ENCODE data around the gene PHAF1. TPM values are rescaled to one million over a fixed set of nuclear protein-coding genes. Genes with fewer than 3 reads are reported as not detected.

Gene PHAF1
- total RNA-seq, 5 donors from 2014 or later (not counting 1 experiment from before 2014, with no cell fraction given): 19.4 to 23.0 (median 20.1) TPM

- Histone ChIP-seq H3K4me1 (ENCODE audit: control insufficient read depth in 1 of 2, extremely low read depth in 1 of 2, insufficient read depth in 2 of 2, low read length in 2 of 2) (peaks cover 17 to 74% of the 10 kb centered on the region in 2 experiments), H3K27me3 (replicated peaks in 1 of 2; ENCODE audit: control insufficient read depth in 2 of 2, extremely low read depth in 1 of 2, insufficient read depth in 2 of 2, low read length in 1 of 2) (peaks cover 0 to 10% of the 10 kb centered on the region in 2 experiments), H3K4me3 (ENCODE audit: control insufficient read depth in 1 of 2, extremely low read depth in 1 of 2, low read length in 1 of 2) (no peak overlapping the region), H3K36me3 (ENCODE audit: control insufficient read depth in 2 of 2, extremely low read depth in 1 of 2, insufficient read depth in 1 of 2, low read length in 1 of 2) (peaks cover 0 to 3% of the 10 kb centered on the region in 2 donors), H3K9me3 (no peaks in the 10 kb centered on the region), H3K27ac (ENCODE audit: low read length) (peak overlapping the region; percentile 98)
- Mint-ChIP-seq H3K27ac (peak overlapping the region; percentile 97 to 100), H3K4me1 (peaks cover 60 to 66% (median 66%) of the 10 kb centered on the region in 3 donors), H3K27me3 (peaks cover 0 to 4% of the 10 kb centered on the region in 2 donors), H3K9me3 (no peaks in the 10 kb centered on the region), H3K36me3 (peaks cover 6% of the 10 kb centered on the region), H3K4me3 (peak overlapping the region in 2 of 3 donors; percentile 14 to 87)
- ChIA-PET CTCF (interaction anchor here in 1 of 2 donors (1.4 to 1.6 kb wide), 3 partner anchors 91 to 143 kb away, joined by 3 to 10 read pairs (median 8); partner anchors contain the start of gene FHOD1), POLR2A (interaction anchor here in 1 of 2 donors (0.5 kb wide), 1 partner anchor 535 kb away, joined by 6 read pairs; no protein-coding TSS in a partner anchor)
- ATAC-seq (replicated peaks in 1 of 4) (no peak), DNase-seq (no peak)
- 87% methylated on average over 14 of the region's 15 CpGs for WGBS (ENCODE audit: insufficient coverage)
Observed at GRCh38 chr16:67156143-67156844, 46.6 kb downstream of the PHAF1 start.

- peak overlapping the region; percentile 98 for H3K27ac ChIP-seq (ENCODE audit: low read length)
- CTCF ChIA-PET: interaction anchor here (0.5 to 1.6 kb wide), 8 partner anchors 11 to 182 kb away, joined by 3 to 8 read pairs (median 3); partner anchors contain the start of gene FHOD1 (in 1 of the 2)
- Mint-ChIP-seq H3K4me1 (peaks cover 58 to 68% (median 64%) of the 10 kb centered on the region in 3 donors), H3K36me3 (peaks cover 6% of the 10 kb centered on the region), H3K4me3 (peak overlapping the region; percentile 87 to 93 (median 92)), H3K27ac (peak overlapping the region; percentile 97 to 100), H3K27me3 (peaks cover 4 to 6% of the 10 kb centered on the region in 2 donors), H3K9me3 (no peaks in the 10 kb centered on the region)
- H3K27me3 ChIP-seq (replicated peaks in 1 of 2; ENCODE audit: control insufficient read depth in 2 of 2, extremely low read depth in 1 of 2, insufficient read depth in 2 of 2, low read length in 1 of 2): peaks cover 3 to 19% of the 10 kb centered on the region in 2 experiments
- no peak for ATAC-seq (replicated peaks in 1 of 4)
- no peak for DNase-seq
- peaks cover 21 to 76% of the 10 kb centered on the region in 2 experiments for H3K4me1 ChIP-seq (ENCODE audit: control insufficient read depth in 1 of 2, extremely low read depth in 1 of 2, insufficient read depth in 2 of 2, low read length in 2 of 2)
- WGBS (ENCODE audit: insufficient coverage): 89% methylated on average over 6 of the region's 7 CpGs
- H3K36me3 ChIP-seq (ENCODE audit: control insufficient read depth in 2 of 2, extremely low read depth in 1 of 2, insufficient read depth in 1 of 2, low read length in 1 of 2): peaks cover 0 to 3% of the 10 kb centered on the region in 2 donors
- H3K4me3 ChIP-seq (ENCODE audit: control insufficient read depth in 1 of 2, extremely low read depth in 1 of 2, low read length in 1 of 2): no peak overlapping the region
- H3K9me3 ChIP-seq: no peaks in the 10 kb centered on the region
- POLR2A ChIA-PET: interaction anchor here (0.5 to 0.8 kb wide), 2 partner anchors 87 to 176 kb away, joined by 3 to 4 read pairs; no protein-coding TSS in a partner anchor
Observed at GRCh38 chr16:67157106-67157748, 47.5 kb downstream of the PHAF1 start.

GRCh38 chr16:67157892-67158635 lies 48.3 kb downstream of the PHAF1 start:
- Histone ChIP-seq H3K27ac (ENCODE audit: low read length) (peak overlapping the region; percentile 98), H3K4me1 (ENCODE audit: control insufficient read depth in 1 of 2, extremely low read depth in 1 of 2, insufficient read depth in 2 of 2, low read length in 2 of 2) (peaks cover 26 to 84% of the 10 kb centered on the region in 2 experiments), H3K9me3 (no peaks in the 10 kb centered on the region), H3K36me3 (ENCODE audit: control insufficient read depth in 2 of 2, extremely low read depth in 1 of 2, insufficient read depth in 1 of 2, low read length in 1 of 2) (peaks cover 0 to 3% of the 10 kb centered on the region in 2 donors), H3K27me3 (replicated peaks in 1 of 2; ENCODE audit: control insufficient read depth in 2 of 2, extremely low read depth in 1 of 2, insufficient read depth in 2 of 2, low read length in 1 of 2) (peaks cover 6 to 28% of the 10 kb centered on the region in 2 experiments), H3K4me3 (ENCODE audit: control insufficient read depth in 1 of 2, extremely low read depth in 1 of 2, low read length in 1 of 2) (peak overlapping the region in 1 of 2 donors; percentile 96)
- peaks cover 53 to 68% (median 62%) of the 10 kb centered on the region in 3 donors for H3K4me1 Mint-ChIP-seq
- ATAC-seq (replicated peaks in 1 of 4) (peak in 1 of 4 experiments; percentile 4), DNase-seq (peak in 1 of 35 experiments; percentile 61)
- WGBS (ENCODE audit: insufficient coverage): 61% methylated on average over 2 of the region's 7 CpGs
- ChIA-PET POLR2A (interaction anchor here in 1 of 2 donors (0.8 kb wide), 1 partner anchor 86 kb away, joined by 4 read pairs; no protein-coding TSS in a partner anchor), CTCF (interaction anchor here (0.5 to 1.6 kb wide), 9 partner anchors 10 to 183 kb away, joined by 3 to 8 read pairs (median 3); partner anchors contain the start of gene FHOD1 (in 1 of the 2))
- no peaks in the 10 kb centered on the region for H3K9me3 Mint-ChIP-seq
- peak overlapping the region; percentile 97 to 100 for H3K27ac Mint-ChIP-seq
- H3K27me3 Mint-ChIP-seq: peaks cover 8 to 10% of the 10 kb centered on the region in 2 donors
- H3K4me3 Mint-ChIP-seq: peak overlapping the region; percentile 87 to 93 (median 92)
- H3K36me3 Mint-ChIP-seq: peaks cover 6% of the 10 kb centered on the region

- peaks cover 28 to 93% of the 10 kb centered on the region in 2 experiments for H3K4me1 ChIP-seq (ENCODE audit: control insufficient read depth in 1 of 2, extremely low read depth in 1 of 2, insufficient read depth in 2 of 2, low read length in 2 of 2)
- peaks cover 6 to 35% of the 10 kb centered on the region in 2 experiments for H3K27me3 ChIP-seq (replicated peaks in 1 of 2; ENCODE audit: control insufficient read depth in 2 of 2, extremely low read depth in 1 of 2, insufficient read depth in 2 of 2, low read length in 1 of 2)
- H3K27me3 Mint-ChIP-seq: peaks cover 10 to 11% of the 10 kb centered on the region in 2 donors
- ChIA-PET POLR2A (interaction anchor here in 1 of 2 donors (0.5 kb wide), 1 partner anchor 137 kb away, joined by 6 read pairs; no protein-coding TSS in a partner anchor), CTCF (interaction anchor here (0.5 to 2.3 kb wide), 7 partner anchors 15 to 205 kb away, joined by 3 to 14 read pairs (median 4); no protein-coding TSS in a partner anchor)
- peak overlapping the region; percentile 98 for H3K27ac ChIP-seq (ENCODE audit: low read length)
- H3K4me3 ChIP-seq (ENCODE audit: control insufficient read depth in 1 of 2, extremely low read depth in 1 of 2, low read length in 1 of 2): peak overlapping the region; percentile 96 to 97
- 1% methylated on average over 32 of the region's 34 CpGs for WGBS (ENCODE audit: insufficient coverage)
- peak overlapping the region; percentile 97 to 100 for H3K27ac Mint-ChIP-seq
- peaks cover 6% of the 10 kb centered on the region for H3K36me3 Mint-ChIP-seq
- peaks cover 46 to 65% (median 59%) of the 10 kb centered on the region in 3 donors for H3K4me1 Mint-ChIP-seq
- H3K9me3 Mint-ChIP-seq: no peaks in the 10 kb centered on the region
- peak; percentile 56 to 88 (median 73) for DNase-seq
- H3K36me3 ChIP-seq (ENCODE audit: control insufficient read depth in 2 of 2, extremely low read depth in 1 of 2, insufficient read depth in 1 of 2, low read length in 1 of 2): peaks cover 0 to 3% of the 10 kb centered on the region in 2 donors
- H3K9me3 ChIP-seq: no peaks in the 10 kb centered on the region
- H3K4me3 Mint-ChIP-seq: peak overlapping the region; percentile 87 to 93 (median 92)
- ATAC-seq (replicated peaks in 1 of 4): peak; percentile 35 to 53 (median 36)
Observed at GRCh38 chr16:67158637-67159600, 49.2 kb downstream of the PHAF1 start.

GRCh38 chr16:67161595-67162058 lies 51.9 kb downstream of the PHAF1 start:
- peak overlapping the region; percentile 9 to 87 (median 41) for H3K4me3 Mint-ChIP-seq
- no peak overlapping the region for H3K27ac ChIP-seq (ENCODE audit: low read length)
- H3K4me1 Mint-ChIP-seq: peaks cover 41 to 64% (median 50%) of the 10 kb centered on the region in 3 donors
- peaks cover 6 to 59% of the 10 kb centered on the region in 2 experiments for H3K27me3 ChIP-seq (replicated peaks in 1 of 2; ENCODE audit: control insufficient read depth in 2 of 2, extremely low read depth in 1 of 2, insufficient read depth in 2 of 2, low read length in 1 of 2)
- CTCF ChIA-PET: no interaction called here
- H3K36me3 Mint-ChIP-seq: peaks cover 6% of the 10 kb centered on the region
- peak overlapping the region in 1 of 2 donors; percentile 97 for H3K4me3 ChIP-seq (ENCODE audit: control insufficient read depth in 1 of 2, extremely low read depth in 1 of 2, low read length in 1 of 2)
- no peaks in the 10 kb centered on the region for H3K36me3 ChIP-seq (ENCODE audit: control insufficient read depth in 2 of 2, extremely low read depth in 1 of 2, insufficient read depth in 1 of 2, low read length in 1 of 2)
- ATAC-seq (replicated peaks in 1 of 4): no peak
- no peaks in the 10 kb centered on the region for H3K9me3 Mint-ChIP-seq
- peaks cover 13 to 31% of the 10 kb centered on the region in 2 donors for H3K27me3 Mint-ChIP-seq
- no peak overlapping the region for H3K27ac Mint-ChIP-seq
- WGBS (ENCODE audit: insufficient coverage): 75% methylated on average over 21 of the region's 25 CpGs
- no peaks in the 10 kb centered on the region for H3K9me3 ChIP-seq
- peaks cover 29 to 85% of the 10 kb centered on the region in 2 experiments for H3K4me1 ChIP-seq (ENCODE audit: control insufficient read depth in 1 of 2, extremely low read depth in 1 of 2, insufficient read depth in 2 of 2, low read length in 2 of 2)
- no peak for DNase-seq
- POLR2A ChIA-PET: no interaction called here
